ENCODE data around the gene FRMD8.

The FRMD8 gene

GRCh38 chr11:65426839-65427690 is 40.6 kb downstream of the FRMD8 start:
- no peak for TF ChIP-seq CTCF (IDR thresholded peaks at IDR 0.05; ENCODE audit: low read length, missing control alignments)
- DNase-seq (ENCODE audit: low read depth): peak; percentile 87
- peak overlapping the region; percentile 96 for H3K4me3 ChIP-seq (replicated peaks; ENCODE audit: low read depth, low read length)

- no peak for TF ChIP-seq CTCF (IDR thresholded peaks at IDR 0.05; ENCODE audit: low read length, missing control alignments)
- H3K4me3 ChIP-seq (replicated peaks; ENCODE audit: low read depth, low read length): peak overlapping the region; percentile 96
- DNase-seq (ENCODE audit: low read depth): peak; percentile 85
Observed at GRCh38 chr11:65427691-65428577, 41.5 kb downstream of the FRMD8 start.

GRCh38 chr11:65428578-65429067 is 42.2 kb downstream of the FRMD8 start:
- no peak for DNase-seq (ENCODE audit: low read depth)
- peak overlapping the region; percentile 96 for H3K4me3 ChIP-seq (replicated peaks; ENCODE audit: low read depth, low read length)
- TF ChIP-seq CTCF (IDR thresholded peaks at IDR 0.05; ENCODE audit: low read length, missing control alignments): no peak

GRCh38 chr11:65429068-65429681 is 42.7 kb downstream of the FRMD8 start:
- no peak for TF ChIP-seq CTCF (IDR thresholded peaks at IDR 0.05; ENCODE audit: low read length, missing control alignments)
- DNase-seq (ENCODE audit: low read depth): peak; percentile 86
- peak overlapping the region; percentile 96 for H3K4me3 ChIP-seq (replicated peaks; ENCODE audit: low read depth, low read length)

- peak; percentile 92 for DNase-seq (ENCODE audit: low read depth)
- TF ChIP-seq CTCF (IDR thresholded peaks at IDR 0.05; ENCODE audit: low read length, missing control alignments): no peak
Observed at GRCh38 chr11:65429724-65430405, 43.4 kb downstream of the FRMD8 start.

More at GRCh38 chr11:65429724-65430405, 43.4 kb downstream of the FRMD8 start:
- H3K4me3 ChIP-seq (replicated peaks; ENCODE audit: low read depth, low read length): peak overlapping the region; percentile 96

Measured in fibroblast of pulmonary artery (primary cell).